Measurements from ENCODE around the gene GAREM1.

GAREM1 gene

GRCh38 chr18:32213693-32214092, 257.0 kb downstream of the GAREM1 start:
- TF ChIP-seq, protein P1, sequence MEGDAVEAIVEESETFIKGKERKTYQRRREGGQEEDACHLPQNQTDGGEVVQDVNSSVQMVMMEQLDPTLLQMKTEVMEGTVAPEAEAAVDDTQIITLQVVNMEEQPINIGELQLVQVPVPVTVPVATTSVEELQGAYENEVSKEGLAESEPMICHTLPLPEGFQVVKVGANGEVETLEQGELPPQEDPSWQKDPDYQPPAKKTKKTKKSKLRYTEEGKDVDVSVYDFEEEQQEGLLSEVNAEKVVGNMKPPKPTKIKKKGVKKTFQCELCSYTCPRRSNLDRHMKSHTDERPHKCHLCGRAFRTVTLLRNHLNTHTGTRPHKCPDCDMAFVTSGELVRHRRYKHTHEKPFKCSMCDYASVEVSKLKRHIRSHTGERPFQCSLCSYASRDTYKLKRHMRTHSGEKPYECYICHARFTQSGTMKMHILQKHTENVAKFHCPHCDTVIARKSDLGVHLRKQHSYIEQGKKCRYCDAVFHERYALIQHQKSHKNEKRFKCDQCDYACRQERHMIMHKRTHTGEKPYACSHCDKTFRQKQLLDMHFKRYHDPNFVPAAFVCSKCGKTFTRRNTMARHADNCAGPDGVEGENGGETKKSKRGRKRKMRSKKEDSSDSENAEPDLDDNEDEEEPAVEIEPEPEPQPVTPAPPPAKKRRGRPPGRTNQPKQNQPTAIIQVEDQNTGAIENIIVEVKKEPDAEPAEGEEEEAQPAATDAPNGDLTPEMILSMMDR (IDR thresholded peaks at IDR 0.05; ENCODE audit: low read depth, low read length, missing control alignments): no peak
- DNase-seq (ENCODE audit: low read depth): no peak
- H3K4me3 ChIP-seq (ENCODE audit: low read depth, low read length): no peak overlapping the region

Data from GM12864 (cell line).